ENCODE data around the gene OR6B1. TPM values are rescaled to one million over a fixed set of nuclear protein-coding genes. Genes with fewer than 3 reads are reported as not detected.

The OR6B1 gene
- total and polyA plus RNA-seq, 2 experiments from 2014 or later = not detected

GRCh38 chr7:144027974-144028373 lies 27.9 kb downstream of the OR6B1 start (continued):
- no peak for TF ChIP-seq CREB1 (CRISPR knock-in tag; IDR thresholded peaks at IDR 0.05; ENCODE audit: low read depth)
- TF ChIP-seq ZNF331 (CRISPR knock-in tag; IDR thresholded peaks at IDR 0.05; ENCODE audit: low read depth) = no peak
- no peak for TF ChIP-seq ETS1 (IDR thresholded peaks at IDR 0.05)
- TF ChIP-seq EZH2 (IDR thresholded peaks at IDR 0.05; ENCODE audit: low read depth, unreplicated experiment) = no peak
- no peak for TF ChIP-seq JUNB (IDR thresholded peaks at IDR 0.05; ENCODE audit: unreplicated experiment)

GRCh38 chr7:144028547-144028946 lies 28.4 kb downstream of the OR6B1 start:
- H3K9me3 Mint-ChIP-seq = no peaks in the 10 kb centered on the region
- H3K4me2 ChIP-seq = no peak overlapping the region
- H3K27ac ChIP-seq (ENCODE audit: low read depth) = no peak overlapping the region
- no peak overlapping the region for H3K27ac Mint-ChIP-seq
- no peak overlapping the region for H3K4me3 Mint-ChIP-seq
- H3K4me3 ChIP-seq = no peak overlapping the region
- no peak overlapping the region for H2AFZ ChIP-seq
- H3K4me1 Mint-ChIP-seq = no peaks in the 10 kb centered on the region
- no peaks in the 10 kb centered on the region for H3F3A ChIP-seq (replicated peaks; ENCODE audit: low read depth)
- H3K79me2 ChIP-seq (replicated peaks; ENCODE audit: insufficient read depth) = no peaks in the 10 kb centered on the region
- H3K36me3 ChIP-seq (ENCODE audit: insufficient read depth) = no peaks in the 10 kb centered on the region
- ATAC-seq = no peak
- H3K9me2 ChIP-seq (ENCODE audit: insufficient read depth) = no peaks in the 10 kb centered on the region
- no peaks in the 10 kb centered on the region for H3K36me3 Mint-ChIP-seq (ENCODE audit: low read depth)
- no peaks in the 10 kb centered on the region for H3K27me3 ChIP-seq (ENCODE audit: insufficient read depth)
- H3K4me1 ChIP-seq (ENCODE audit: insufficient read depth) = no peaks in the 10 kb centered on the region
- no peaks in the 10 kb centered on the region for H4K20me1 ChIP-seq (replicated peaks; ENCODE audit: insufficient read depth)
- H3K27me3 Mint-ChIP-seq (ENCODE audit: insufficient read depth, low read depth, poor library complexity) = no peaks in the 10 kb centered on the region
- DNase-seq (ENCODE audit: low spot score) = no peak
- no peak for TF ChIP-seq NANOG (IDR thresholded peaks at IDR 0.05; ENCODE audit: borderline replicate concordance)
- TF ChIP-seq REST (IDR thresholded peaks at IDR 0.05; ENCODE audit: unreplicated experiment) = no peak
- no peak for TF ChIP-seq EZH2phosphoT487 (IDR thresholded peaks at IDR 0.05; ENCODE audit: unreplicated experiment)
- no peak for TF ChIP-seq STAT1 (IDR thresholded peaks at IDR 0.05; ENCODE audit: unreplicated experiment)

- ATAC-seq = no peak
- H3K9me2 ChIP-seq (ENCODE audit: insufficient read depth) = peaks cover 9% of the 10 kb centered on the region
- H3K4me3 ChIP-seq = no peak overlapping the region
- Mint-ChIP-seq H3K4me3 (no peak overlapping the region), H3K9me3 (no peaks in the 10 kb centered on the region), H3K4me1 (no peaks in the 10 kb centered on the region), H3K27ac (no peak overlapping the region), H3K36me3 (ENCODE audit: low read depth) (no peaks in the 10 kb centered on the region), H3K27me3 (ENCODE audit: insufficient read depth, low read depth, poor library complexity) (no peaks in the 10 kb centered on the region)
- H3K4me2 ChIP-seq = no peak overlapping the region
- DNase-seq (ENCODE audit: low spot score) = no peak
- no peaks in the 10 kb centered on the region for H3K79me2 ChIP-seq (replicated peaks; ENCODE audit: insufficient read depth)
- 0 out of 2 replicates have a peak overlapping the region, but pooled peaks have one; percentile 57 for H2AFZ ChIP-seq
- H4K20me1 ChIP-seq (replicated peaks; ENCODE audit: insufficient read depth) = no peaks in the 10 kb centered on the region
- no peaks in the 10 kb centered on the region for H3K4me1 ChIP-seq (ENCODE audit: insufficient read depth)
- no peaks in the 10 kb centered on the region for H3F3A ChIP-seq (replicated peaks; ENCODE audit: low read depth)
- H3K36me3 ChIP-seq (ENCODE audit: insufficient read depth) = no peaks in the 10 kb centered on the region
- no peak overlapping the region for H3K27ac ChIP-seq (ENCODE audit: low read depth)
- no peaks in the 10 kb centered on the region for H3K27me3 ChIP-seq (ENCODE audit: insufficient read depth)
- no peak for TF ChIP-seq JUNB (IDR thresholded peaks at IDR 0.05; ENCODE audit: unreplicated experiment)
- TF ChIP-seq REST (IDR thresholded peaks at IDR 0.05; ENCODE audit: unreplicated experiment) = no peak
- TF ChIP-seq ZNF114 (CRISPR knock-in tag; IDR thresholded peaks at IDR 0.05) = no peak
These were observed 32.4 kb downstream of the OR6B1 start for GRCh38 chr7:144032516-144032915.
